Activated CD4-positive, alpha-beta T cell treated with anti-CD3 and anti-CD28 coated beads, Interleukin-2, amount 50 U/mL, for 48 hours (primary cell): ENCODE results near the gene B3GNT7.
"Not testable (repeated sequence)": the region's sequence is repeated elsewhere in the genome, so short reads cannot be mapped to it uniquely, and the experiment has no call there.

ENCODE experiments used
- DNase-seq, 2 experiments: peaks; one replicate each; pipeline ENCODE4 v3.0.0-alpha.2; 2020

Gene B3GNT7

DNA sequence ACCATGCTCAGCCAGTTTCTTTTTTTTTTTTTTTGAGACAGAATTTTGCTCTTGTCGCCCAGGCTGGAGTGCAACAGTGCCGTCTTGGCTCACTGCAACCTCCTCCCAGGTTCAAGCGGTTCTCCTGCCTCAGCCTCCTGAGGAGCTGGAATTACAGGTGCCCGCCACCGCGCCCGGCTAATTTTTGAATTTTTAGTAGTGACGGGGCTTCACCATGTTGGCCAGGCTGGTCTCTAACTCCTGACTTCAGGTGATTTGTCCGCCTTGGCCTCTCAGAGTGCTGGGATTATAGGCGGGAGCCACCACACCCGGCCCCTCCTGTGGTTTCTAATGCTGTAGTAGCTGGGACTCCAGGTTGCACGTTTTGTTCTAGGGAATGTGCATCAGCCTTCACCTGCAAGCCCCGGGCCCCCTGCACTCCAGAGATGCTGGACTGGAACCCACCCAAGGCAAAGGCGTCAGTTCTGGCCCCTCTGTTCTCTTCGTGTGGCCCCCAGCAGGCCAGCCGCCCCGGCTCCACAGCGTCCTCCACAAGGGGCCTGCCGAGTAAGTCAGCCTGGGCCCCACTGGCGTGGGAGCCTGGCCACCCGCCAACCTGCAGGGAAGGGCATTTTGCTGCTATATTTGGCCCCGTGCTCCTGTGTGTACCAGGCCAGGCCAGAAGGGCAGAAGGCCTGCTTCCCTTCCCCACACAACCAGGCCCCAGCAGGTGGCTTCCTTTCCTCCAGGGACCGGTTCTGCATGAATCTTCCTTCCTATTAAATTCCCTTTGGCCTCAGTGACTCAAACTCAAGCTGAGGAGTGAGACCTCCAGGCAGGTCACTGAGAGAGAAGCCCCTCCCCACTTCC is 25.7 kb upstream of the B3GNT7 start:
- DNase-seq: no peak

DNA sequence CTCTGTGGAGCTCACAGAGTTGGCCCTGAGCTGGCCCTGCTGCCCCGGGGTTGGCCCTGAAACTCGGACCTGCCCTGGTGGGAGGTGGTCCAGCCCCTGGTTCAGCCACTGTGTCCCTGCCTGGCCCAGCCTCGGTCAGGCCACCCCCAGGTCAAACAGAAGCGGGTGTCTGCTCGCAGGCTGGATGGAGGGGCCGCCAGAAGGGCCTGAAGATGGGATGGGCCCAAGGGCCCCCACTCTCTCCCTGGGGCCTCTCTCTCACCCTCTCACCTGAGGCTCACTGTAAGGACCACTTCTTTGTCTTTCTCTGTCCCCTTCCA is 25.1 kb upstream of the B3GNT7 start:
- DNase-seq: no peak

DNA sequence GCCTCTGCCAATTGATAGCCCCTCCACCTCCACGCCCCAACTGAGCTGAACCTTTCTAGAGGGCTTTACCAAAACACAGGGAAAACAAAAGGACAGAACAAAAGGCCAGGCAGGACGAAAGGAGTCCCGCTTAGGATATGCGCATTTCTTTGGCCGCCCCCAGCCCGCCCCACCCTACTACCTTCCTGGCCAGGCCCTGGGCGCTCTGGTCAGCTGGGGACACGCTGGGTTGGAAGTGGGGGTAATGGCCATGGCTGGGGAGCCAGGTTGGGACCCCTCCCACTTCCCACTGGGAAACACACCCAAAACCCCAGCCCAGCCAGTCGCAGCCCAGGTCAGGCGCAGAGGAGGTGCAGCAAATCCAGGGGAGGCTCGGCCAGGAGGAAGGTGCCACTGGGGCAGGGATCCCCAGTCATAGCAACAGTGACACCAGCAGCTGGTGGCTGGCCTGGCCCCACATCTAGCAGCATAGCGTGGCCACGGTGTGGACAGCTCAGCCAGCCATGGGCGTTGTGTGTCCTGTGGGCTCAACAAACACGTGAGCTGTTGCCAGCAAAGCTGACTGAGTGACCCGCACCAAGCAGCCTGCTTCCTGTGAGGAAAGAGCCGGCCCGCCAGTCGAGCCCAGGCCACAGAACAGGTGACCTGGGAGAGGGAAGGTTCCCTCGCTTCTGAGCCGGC is 24.6 kb upstream of the B3GNT7 start:
- no peak for DNase-seq

DNA sequence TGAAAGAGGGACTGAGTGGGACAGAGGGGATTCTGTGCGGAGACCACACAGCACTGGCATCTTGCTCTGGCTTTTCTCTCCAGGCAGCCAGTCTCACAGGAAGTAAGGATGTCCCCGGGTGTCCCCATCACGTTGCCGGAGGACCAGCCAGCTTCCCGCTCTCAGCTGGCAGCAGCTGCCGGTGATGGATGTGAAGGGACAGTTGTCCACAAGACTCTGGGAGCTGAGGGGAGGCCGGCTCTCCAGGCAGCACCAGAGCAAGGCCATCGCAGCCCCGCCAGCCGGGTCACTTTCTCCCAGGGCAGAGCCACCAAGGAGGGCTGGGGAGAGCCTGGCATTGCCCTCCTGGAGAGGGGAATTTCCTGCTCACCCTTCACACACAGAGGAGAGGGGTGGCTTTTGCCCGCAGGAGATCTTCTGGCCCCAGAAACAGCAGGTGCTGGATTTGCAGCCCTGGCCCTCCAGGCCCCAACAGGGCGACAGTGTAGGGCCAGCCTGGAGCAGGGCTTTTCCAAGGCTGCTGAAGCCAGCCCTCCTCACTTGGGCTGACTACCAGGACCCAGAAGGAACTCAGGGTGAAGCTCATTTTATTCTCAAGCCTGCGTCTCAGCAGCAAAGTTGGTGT is 24.0 kb upstream of the B3GNT7 start:
- no peak for DNase-seq

DNA sequence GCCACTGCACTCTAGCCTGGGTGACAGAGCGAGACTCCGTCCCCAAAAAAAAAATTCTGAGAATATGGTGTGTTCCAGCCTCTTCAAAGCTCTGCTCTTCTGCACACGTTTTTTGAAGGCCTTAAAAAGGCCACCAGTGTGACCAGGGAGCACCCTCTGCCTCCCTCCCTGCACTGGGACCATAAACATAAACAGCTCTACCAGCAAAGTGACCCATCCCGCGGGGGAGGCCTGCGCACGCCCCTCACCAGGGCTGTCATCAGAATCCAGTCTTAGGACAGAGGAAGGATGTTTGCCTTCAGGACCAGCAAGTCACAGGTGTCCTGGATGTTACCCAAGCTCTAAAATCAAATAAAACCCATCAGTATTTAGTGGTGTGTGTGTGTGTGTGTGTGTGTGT is 23.2 kb upstream of the B3GNT7 start:
- no peak for DNase-seq

DNA sequence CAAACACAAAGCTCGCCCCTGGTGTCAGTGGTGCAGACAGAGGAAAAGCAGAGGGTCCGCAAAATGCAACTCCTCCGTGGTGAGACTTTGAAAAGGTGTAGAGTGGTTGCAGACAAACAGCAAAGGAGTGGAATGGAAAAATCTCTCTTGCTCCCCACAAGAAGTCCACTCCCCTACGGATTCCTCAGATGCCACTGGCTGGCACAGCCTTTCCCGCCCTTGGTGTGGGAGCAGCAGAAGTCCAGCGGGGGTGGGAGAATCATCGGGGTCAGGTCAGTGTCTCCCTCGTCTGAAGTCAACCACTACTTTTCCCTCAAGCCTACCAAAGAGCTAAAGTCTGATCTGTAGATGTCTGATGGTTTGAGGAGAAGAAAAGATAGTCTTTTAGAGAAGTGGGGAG is 22.3 kb upstream of the B3GNT7 start:
- no peak for DNase-seq

DNA sequence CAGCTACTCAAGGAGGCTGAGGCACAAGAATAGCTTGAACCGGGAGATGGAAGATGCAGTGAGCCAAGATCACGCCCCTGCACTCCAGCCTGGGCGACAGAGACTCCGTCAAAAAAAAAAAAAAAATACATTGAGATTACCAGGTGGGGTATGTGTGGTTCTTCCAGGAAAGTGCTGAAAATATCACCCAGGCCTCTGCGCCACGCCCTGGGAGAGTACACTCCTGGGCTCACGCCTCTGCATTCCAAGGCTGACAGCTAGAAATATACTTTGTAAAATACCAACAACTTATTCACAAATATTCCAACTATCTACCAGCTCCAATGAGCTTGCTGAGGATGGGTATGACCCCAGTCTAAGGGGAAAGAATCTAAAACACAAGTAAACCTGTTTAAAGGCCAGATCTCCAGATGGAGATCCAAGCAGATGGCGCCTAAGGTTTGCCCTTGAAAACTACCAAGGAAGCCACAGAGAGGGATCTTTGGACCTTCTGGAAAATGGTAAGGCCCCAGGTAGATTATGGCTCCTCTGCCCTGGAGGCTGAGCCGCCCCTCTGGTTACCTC is 21.6 kb upstream of the B3GNT7 start:
- no peak for DNase-seq

DNA sequence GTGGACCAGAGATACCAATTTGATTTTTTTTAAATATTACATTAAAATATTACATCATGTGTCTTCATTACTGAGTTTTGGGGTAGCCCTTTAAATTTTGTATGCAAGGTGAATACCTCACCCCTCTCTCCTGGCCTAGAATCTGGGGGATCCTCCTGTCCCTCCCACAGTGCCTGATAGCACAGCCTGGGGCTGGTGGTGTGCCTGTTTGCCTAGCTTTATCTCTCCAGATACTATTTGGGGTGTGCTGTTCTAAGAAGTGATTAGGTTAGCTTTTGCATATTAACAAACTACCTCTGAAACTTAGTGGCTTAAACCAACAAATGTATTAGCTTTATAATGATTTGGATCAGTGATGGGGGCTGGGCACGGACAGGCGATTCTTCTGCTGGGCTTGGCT is 20.7 kb upstream of the B3GNT7 start:
- no peak for DNase-seq

DNA sequence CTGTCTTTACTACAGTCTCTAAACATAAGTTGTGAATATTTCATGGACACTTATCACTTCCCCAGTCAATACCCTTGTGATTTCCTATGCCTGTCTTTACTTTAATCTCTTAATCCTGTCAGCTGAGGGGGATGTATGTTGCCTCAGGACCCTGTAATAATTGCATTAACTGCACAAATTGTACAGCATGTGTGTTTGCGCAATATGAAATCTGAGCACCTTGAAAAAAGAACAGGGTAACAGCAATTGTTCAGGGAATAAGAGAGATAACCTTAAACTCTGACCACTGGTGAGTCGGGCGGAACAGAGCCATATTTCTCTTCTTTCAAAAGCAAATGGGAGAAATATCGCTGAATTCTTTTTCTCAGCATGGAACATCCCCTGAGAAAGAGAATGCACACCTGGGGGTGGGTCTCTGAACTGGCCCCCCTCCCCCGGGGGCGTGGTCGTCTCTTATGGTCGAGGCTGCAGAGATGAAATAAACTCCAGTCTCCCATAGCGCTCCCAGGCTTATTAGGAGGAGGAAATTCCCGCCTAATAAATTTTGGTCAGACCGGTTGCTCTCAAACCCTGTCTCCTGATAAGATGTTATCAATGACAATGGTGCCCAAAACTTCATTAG is 19.4 kb upstream of the B3GNT7 start:
- not testable (repeated sequence) for DNase-seq

DNA sequence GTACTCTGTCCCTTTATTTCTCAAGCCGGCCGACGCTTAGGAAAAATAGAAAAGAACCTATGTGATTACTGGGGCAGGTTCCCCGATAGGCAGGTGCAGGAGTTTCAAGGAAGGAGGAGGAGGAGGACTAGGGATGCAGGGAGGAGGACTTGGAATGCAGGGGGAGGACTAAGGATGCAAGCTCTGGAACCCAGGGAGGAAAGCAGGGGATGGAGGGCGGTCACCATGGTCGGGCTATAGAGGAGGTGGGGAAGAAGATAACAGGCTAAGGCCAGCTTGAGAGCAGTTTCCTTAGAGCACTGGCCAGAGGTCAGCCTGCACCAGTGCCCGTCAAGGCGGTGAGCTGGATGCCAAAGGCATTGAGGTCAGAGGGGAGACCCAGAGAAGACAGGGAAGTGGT is 18.7 kb upstream of the B3GNT7 start:
- DNase-seq: no peak

DNA sequence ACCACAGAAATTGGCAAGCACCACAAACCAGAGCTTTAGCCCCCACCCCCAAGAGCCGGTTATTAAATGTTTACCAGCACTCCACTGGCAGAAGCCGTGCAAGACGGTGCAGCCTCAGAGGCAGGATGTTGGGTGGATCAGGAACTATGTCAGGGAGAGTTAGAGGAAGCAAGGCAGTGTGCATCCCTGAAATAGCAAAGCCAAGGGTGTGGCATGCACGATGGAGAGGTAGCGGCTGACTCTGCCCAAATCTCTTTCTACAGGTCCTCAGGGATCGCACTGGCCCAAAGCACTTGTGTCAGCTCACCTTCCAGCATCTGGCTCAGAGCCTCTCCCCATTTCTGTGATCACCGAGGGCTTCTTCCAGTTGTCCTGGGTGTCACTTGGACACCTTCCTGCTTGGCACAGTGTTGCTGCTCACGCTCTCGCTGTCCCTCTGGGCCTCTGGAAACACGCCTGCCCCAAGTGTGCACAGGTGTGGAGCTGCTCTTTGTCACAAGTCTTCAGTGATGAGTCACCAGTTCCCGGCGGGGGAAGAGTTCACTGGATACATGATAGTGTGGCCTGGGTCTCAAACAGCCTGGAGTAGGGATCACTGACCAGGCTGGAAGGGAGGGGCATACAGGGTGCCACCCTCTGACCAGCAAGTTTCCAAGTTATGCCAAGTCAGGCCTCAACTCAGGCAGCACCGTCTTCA is 17.3 kb upstream of the B3GNT7 start:
- DNase-seq: no peak

DNA sequence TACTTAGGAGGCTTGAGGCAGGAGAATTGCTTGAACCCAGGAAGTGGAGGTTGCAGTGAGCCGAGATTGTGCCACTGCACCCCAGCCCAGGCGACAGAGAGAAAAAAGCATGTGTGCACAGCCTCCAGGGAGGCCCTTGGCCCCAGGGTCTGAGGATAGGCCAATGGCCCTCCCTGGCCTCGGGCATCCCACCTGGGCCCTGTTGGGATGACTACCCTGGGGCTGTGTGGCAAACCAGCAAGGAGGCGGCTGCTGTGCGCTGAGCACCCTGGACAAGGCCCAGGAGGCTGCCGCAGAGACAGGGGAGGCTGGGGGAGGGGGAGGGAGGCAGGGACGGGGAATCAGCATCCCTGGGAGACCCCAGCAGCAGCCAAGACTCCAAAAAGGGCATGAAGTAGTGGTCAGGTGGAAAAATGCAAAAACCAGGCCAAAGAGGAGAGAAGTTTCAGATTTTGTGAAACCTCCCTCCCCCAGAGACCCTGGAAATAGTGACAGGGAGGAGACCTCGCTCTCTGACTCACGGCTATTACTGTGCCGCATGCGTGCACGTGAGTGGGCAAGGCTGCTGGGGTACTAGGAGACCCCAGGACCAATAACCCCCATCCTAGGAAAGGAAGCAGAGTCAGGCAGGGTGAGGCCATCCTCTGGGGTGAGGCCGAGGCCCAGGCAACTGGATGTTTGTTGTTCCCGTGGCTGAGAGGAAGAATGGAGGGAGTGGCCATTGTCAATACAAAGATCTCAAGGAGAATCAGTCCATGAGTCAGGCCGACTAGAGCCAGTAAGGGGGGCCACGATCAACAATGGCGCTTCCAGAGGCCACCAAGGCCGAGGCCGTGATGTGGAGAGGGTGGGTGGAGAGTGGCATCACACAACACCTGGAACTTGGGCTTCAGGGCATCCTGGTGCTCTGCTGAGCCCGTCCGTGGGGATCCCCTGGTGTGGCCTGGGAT is 16.0 kb upstream of the B3GNT7 start:
- DNase-seq: no peak

DNA sequence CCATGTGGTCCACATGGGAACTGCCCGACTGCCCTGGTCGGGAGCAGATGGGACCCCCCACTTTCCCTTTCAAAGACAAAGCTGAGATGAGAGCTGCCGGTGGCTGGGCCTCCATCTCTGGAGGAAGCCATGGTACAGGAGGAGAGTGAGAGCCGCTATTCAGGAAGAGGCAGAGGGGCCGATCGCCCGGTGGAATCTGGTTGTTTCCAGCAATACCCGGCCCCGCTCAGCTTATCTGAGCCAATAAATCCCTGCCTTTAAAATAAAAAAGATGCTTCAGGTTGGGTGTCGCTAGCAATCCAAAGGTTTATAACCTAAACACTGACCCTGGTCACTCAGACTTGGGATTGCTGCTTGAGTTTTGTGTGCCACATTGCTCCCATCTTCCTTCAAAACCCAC is 15.2 kb upstream of the B3GNT7 start:
- DNase-seq: no peak

DNA sequence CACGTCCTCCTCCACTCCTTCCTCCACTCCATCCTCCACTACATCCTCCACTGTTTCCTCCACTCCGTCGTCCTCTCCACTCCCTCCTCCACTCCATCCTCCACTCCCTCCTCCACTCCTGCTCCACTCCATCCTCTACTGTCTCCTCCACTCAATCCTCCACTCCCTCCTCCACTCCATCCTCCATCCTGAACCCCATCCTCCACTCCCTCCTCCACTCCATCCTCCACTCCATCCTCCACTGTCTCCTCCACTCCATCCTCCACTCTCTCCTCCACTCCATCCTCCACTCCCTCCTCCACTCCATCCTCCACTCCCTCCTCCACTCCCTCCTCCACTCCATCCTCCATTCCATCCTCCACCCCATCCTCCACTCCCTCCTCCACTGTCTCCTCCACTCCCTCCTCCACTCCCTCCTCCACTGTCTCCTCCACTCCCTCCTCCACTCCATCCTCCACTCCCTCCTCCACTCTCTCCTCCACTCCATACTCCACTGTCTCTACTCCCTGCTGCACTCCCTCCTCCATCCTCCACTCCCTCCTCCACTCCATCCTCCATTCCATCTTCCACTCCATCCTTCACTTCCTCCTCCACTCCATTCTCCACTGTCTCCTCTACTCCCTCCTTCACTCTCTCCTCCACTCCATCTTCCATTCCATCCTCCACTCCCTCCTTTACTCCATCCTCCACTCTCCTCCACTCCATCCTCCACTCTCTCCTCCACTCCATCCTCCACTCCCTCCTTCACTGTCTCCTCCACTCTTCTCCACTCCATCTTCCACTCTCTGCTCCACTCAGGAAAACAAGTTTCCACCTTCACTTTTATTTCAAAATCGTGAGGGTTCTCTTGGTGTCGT is 14.3 kb upstream of the B3GNT7 start:
- DNase-seq: no peak

DNA sequence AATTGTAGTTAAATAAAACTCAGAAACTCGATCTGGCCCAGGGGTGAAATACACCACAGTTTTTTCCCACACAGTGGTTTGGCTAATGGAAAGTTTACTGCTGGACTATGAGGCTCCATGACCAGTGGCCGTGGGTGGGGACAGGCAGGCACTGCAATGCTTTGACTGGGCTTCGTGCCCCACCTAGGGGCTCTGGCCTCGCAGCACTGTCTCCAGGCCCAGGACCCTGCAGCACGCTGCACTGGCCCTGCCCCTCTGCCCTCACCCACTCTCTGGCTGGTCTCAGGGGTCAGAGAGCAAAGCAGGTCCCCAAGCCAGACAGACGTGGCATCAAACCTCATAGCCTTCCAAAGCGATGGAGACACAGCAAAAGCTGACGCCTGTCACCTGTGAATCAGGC is 13.4 kb upstream of the B3GNT7 start:
- no peak for DNase-seq

DNA sequence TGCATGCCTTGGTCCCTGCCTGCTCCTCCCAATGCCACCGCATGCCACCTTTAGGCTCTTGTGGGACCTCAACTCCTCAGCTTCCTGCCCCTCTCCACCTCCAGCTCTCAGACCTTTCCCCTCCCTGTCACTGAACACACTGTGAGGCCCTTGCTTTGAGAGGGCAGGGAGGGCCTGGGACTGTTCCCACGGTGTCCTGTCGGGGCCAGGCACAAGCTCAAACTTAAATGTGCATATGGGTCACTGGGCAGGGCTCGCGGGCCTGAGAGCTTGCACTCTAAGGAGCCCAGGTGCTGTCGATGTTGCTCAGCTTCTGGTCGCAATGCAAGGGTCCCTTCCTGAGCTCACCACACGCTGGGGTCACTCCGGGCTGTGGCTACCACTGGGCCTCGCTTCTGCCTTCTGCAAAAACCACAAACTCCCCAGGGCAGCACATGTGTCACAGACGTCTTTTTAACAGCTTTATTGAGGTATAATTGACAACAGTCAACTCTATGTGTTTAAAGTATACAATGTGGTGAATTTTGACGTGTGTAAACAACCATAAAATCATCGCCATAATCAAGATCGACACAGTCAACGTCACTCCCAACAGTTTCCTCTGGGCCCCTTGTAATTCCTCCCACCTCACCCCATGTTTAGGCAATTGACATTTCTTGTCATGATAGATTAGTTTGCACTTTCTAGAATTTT is 11.9 kb upstream of the B3GNT7 start:
- no peak for DNase-seq

DNA sequence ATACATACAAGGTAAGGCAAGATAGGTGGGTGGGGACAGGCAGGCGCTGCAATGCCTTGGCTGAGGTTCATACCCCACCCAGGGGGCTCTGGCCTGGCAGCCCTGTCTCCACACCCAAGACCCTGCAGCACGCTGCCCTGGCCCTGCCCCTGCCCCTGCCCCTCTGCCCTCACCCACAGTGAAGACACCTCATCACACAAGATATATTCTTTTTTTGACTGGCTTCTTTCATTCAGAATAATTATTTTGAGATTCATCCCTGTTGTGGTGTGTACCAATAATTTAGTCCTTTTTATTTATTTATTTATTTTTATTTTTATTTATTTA is 11.4 kb upstream of the B3GNT7 start:
- DNase-seq: no peak

DNA sequence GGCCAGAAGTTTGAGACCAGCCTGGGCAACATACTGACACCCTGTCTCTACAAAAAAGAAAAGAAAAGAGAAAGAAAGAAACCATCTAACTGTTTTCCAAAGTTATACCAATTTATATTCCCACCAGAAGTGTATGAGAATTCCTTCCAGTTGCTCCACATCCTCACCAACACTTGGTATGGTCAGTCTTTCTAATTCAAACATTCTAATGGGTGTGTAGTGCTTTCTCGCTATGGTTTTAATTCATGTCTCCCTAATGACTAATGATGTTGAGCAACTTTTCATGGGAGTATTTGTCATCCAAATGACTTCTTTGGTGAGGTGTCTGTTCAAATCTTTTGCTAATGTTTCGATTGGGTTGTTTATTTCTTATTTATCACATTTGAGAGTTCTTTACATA is 10.5 kb upstream of the B3GNT7 start:
- no peak for DNase-seq

DNA sequence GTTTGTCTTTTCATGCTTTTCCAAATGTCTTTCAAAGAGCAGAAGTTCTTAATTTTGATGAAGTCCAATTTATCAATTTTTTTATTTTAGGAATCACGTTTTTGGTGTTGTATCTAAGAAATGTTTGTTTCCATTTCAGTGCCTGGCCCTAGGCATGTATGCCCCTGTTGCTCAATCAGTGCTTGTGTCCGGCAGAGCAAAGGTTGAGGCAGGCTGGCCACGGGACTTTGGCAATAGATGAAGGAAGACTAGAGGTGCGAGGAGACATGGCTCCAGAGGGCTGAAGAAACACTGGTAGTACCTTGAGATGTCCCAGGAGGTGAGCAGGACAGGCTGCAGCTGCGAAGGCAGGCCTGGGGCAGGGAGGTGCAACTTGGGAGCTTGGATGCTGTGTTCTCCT is 10.1 kb upstream of the B3GNT7 start:
- no peak for DNase-seq

DNA sequence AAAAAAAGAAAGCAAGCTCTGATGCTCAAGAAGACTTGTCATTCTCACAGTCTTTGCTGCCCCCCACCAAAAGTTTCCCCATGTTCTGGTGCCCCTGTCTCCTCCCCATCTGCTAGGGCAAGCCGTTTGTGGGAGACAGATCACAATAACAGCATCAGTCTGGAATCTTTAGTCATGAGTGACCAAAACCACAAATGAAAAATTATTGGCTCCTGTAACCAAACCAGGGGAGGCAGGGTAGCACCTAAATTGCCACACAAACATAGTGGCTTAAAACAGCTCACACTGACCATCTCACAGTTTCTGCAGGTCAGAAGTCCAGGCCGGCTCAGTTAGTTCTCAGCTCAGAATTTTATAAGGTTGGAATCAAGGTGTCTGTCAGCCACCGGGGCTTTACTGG is 9.1 kb upstream of the B3GNT7 start:
- DNase-seq: no peak
